Subcutaneous abdominal adipose tissue (tissue), 5 donors: ENCODE results near the gene PLA2G2C.
"Not testable (repeated sequence)": the region's sequence is repeated elsewhere in the genome, so short reads cannot be mapped to it uniquely, and the experiment has no call there.

Experiments used
- H3K27ac ChIP-seq: one replicate; pipeline ENCODE4 v1.7.0; 2013; ENCODE audit warnings: low read depth, mild to moderate bottlenecking, inconsistent platforms, low read length, moderate library complexity
- H3K27me3 ChIP-seq, 5 donors: one replicate each; pipeline ENCODE4 v1.7.0; 2013; ENCODE audit warnings: low read length in 5 of 5, inconsistent platforms in 1 of 5; ENCODE audit not compliant: control insufficient read depth in 5 of 5, insufficient read depth in 4 of 5
- H3K36me3 ChIP-seq, 5 donors: one replicate each; pipeline ENCODE4 v1.7.0; 2013; ENCODE audit warnings: low read length in 5 of 5; ENCODE audit not compliant: control insufficient read depth in 5 of 5, insufficient read depth in 5 of 5
- H3K4me1 ChIP-seq, 5 donors: one replicate each; pipeline ENCODE4 v1.7.0; 2013; ENCODE audit warnings: low read length in 5 of 5, mild to moderate bottlenecking in 3 of 5, moderate library complexity in 1 of 5; ENCODE audit not compliant: control insufficient read depth in 5 of 5, insufficient read depth in 5 of 5
- H3K4me3 ChIP-seq, 5 donors: one replicate each; pipeline ENCODE4 v1.7.0; 2013; ENCODE audit warnings: low read length in 5 of 5, low read depth in 1 of 5
- H3K9ac ChIP-seq, 5 donors: one replicate each; pipeline ENCODE4 v1.7.0; 2013; ENCODE audit warnings: low read length in 5 of 5, mild to moderate bottlenecking in 4 of 5, moderate library complexity in 3 of 5
- H3K9me3 ChIP-seq, 5 donors: one replicate each; pipeline ENCODE4 v1.7.0; 2013; ENCODE audit warnings: low read length in 5 of 5; ENCODE audit not compliant: control insufficient read depth in 5 of 5
- donor health status: healthy.
- donor health status: healthy.
- donor health status: healthy.
- donor health status: healthy.
- donor health status: healthy.

The PLA2G2C gene, protein sequence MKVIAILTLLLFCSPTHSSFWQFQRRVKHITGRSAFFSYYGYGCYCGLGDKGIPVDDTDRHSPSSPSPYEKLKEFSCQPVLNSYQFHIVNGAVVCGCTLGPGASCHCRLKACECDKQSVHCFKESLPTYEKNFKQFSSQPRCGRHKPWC

DNA sequence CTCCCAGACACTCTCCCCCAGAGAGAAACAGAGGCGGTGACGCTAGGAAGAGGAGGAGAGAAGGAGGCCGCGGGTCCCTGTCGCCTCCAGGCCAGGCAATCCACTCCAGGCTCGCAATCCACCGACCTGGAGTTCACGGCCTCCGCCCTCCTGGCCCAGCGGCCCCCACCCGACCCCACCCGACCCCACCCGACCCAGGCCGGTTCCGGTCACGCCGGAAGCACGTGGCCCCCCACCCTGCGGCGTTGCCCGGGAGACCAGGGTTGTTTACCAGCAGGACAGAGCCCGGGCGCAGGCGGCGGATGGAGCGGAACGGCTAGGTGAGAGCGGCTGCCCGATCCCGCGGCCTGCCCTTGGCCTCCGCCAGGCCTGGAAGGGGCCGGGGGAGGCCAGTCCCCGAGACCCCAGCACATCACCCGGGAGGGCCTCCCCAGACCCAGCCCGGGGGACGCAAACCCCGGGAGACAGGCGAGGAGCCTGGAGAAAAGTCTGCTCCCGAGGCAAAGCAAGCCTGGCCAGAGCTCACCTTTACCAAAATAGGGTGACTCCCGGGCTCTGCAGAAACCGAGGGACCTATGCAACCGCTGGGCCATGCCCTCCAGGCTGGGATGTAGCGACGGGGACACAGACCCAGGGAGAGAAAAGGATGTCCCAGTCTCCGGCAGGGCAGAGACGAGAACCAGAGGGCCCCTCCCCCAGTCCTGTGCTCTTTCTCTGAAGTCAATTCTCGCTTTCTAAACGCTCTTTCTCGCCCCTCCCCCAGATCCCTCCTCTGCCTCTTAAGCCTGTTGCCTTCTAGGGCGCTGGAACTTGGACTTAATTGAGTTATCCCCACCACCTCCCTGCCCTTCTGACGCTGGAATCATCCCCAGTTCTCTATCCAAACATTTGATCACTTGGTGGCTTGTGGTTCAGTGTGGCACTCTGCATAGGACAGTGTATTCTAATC, at the start of gene PLA2G2C, which contains the start of gene UBXN10:
TSS of gene PLA2G2C (minus strand) at position 685 of the 949 bp plus-strand sequence. CDS start 9,155 bp downstream, outside the sequence.
TSS of gene UBXN10 (plus strand) at position 263 of the 949 bp plus-strand sequence. CDS start 4,466 bp downstream, outside the sequence.
- Histone ChIP-seq H3K9ac (peak within 1 kb of the TSS in 1 of 5 donors; percentile 15), H3K27ac (no peak within 1 kb of the TSS), H3K9me3 (no peaks in the 10 kb centered on the region), H3K36me3 (no peaks in the 10 kb centered on the region), H3K27me3 (peaks cover 12 to 51% (median 27%) of the 10 kb centered on the region in 5 donors), H3K4me1 (peaks cover 1 to 19% (median 12%) of the 10 kb centered on the region in 5 donors), H3K4me3 (peak within 1 kb of the TSS; percentile 32 to 43 (median 39))

DNA sequence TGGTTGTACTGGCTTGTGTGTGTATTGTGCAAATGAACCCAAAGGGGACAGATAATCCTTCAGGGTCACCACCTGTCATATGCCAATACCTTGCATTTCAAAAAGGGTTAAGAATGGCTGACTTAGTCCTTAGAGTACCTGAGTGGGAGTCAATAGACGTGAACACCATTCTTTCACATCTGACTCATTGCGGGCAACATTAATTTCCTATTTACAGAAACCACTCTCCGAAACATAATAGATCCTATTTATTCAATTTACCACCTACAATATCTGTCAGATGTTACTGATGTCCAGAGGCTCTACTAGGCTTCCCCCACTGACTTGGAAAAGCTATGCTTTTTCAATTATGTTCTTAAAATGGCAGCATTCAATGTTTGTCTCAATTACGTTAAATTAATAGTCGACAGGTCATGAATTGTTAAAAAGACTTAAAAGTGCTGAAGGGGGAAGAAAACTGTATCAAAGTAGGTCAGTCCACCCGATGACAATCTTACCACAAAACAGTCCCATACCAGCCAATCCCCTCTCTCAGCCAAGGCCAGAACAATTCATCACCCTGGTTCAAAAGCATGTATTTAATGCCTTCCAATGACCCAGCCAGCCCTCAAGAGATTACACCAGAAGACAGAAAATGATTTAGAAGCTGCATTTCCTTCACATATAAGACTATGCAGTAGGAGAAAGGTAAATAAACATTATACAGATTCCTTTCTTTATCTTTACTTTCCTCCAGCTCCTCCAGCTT, 48.6 kb upstream of the PLA2G2C start:
- Histone ChIP-seq H3K9ac (no peak overlapping the region), H3K4me3 (no peak overlapping the region), H3K27me3 (peaks cover 0 to 9% (median 0%) of the 10 kb centered on the region in 5 donors), H3K36me3 (no peaks in the 10 kb centered on the region), H3K9me3 (no peaks in the 10 kb centered on the region), H3K4me1 (peaks cover 0 to 5% (median 0%) of the 10 kb centered on the region in 5 donors), H3K27ac (no peak overlapping the region)

DNA sequence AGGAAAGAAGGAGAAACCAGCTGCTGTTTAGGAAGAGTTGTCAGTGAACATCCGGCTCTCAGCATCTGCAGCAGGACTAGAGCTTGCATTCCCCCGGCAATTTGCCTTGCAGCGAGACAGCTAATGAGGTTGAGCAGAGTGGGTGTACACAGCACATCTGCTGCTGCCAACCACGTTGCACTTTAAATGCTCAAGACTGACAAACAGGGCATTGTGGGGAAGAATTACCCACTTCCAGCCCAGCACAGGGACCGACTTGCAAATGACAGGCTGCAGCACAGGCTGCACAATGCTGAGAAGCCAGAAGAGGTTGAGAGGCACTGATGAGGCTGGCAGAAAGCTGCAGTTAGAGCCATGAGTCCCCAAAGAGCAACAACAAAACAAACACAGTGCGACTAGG, 47.5 kb upstream of the PLA2G2C start:
- peaks cover 0 to 12% (median 1%) of the 10 kb centered on the region in 5 donors for H3K27me3 ChIP-seq
- no peaks in the 10 kb centered on the region for H3K9me3 ChIP-seq
- no peaks in the 10 kb centered on the region for H3K36me3 ChIP-seq
- no peak overlapping the region for H3K9ac ChIP-seq
- no peak overlapping the region for H3K27ac ChIP-seq
- H3K4me1 ChIP-seq = peaks cover 0 to 5% (median 0%) of the 10 kb centered on the region in 5 donors
- H3K4me3 ChIP-seq = no peak overlapping the region

DNA sequence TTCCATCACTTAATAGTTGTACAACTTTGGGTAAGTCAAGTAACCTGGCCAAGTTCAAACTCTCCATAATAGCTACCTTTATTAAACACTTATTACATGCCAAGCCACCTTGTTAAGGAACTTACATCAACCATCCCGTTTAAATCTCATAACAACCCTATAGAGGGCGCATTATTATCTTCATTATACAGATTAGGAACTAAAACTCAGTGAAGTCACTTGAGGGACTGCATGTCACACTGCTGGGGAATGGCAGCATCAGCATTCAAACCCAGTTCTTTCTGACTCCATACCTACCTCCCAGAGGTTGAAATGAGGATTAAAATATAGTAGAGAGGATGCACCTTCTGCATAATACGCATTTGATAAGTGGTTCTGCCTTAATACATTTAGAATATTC, 47.1 kb upstream of the PLA2G2C start:
- Histone ChIP-seq H3K4me1 (peaks cover 0 to 5% (median 0%) of the 10 kb centered on the region in 5 donors), H3K9ac (no peak overlapping the region), H3K27ac (no peak overlapping the region), H3K9me3 (no peaks in the 10 kb centered on the region), H3K27me3 (peaks cover 0 to 15% (median 3%) of the 10 kb centered on the region in 5 donors), H3K36me3 (no peaks in the 10 kb centered on the region), H3K4me3 (no peak overlapping the region)

DNA sequence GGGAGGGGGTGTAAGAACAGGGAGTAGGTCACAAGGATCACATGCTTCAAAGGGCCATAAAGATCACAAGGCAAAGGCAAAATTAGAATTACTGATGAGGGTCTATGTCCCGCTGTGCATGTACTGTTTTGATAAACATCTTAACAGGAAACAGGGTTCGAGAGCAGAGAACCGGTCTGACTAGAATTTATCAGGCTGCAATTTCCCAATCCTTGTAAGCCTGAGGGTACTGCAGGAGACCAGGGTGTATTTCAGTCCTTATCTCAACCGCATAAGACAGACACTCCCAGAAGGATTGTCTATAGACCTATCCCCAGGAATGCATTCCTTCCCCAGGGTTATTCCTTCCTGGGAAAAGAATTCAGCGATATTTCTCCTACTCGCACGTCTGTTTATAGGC, 46.2 kb upstream of the PLA2G2C start:
- not testable (repeated sequence) for H3K9ac ChIP-seq, H3K27ac ChIP-seq, H3K36me3 ChIP-seq, H3K9me3 ChIP-seq, H3K4me1 ChIP-seq, H3K4me3 ChIP-seq
- peaks cover 0 to 20% (median 3%) of the 10 kb centered on the region in 5 donors for H3K27me3 ChIP-seq

DNA sequence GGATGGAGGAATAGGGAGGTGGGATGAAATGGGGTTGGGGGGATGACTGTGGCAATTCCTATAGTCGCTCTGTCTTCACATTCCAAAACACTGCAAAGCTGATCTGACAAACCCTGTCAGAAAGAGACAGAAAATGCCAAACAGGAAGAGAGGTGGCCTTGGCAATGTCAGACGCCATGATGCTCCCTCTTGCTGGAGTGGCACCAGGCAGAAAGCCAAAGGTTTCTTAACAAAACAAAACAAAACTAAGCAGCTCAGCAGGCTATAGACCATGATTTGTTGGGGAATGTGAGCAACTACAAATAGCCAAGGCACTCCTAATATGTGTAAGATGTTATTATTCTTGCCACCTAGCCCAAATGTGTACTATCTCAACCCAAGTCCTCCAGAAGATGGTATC, 42.9 kb upstream of the PLA2G2C start:
- Histone ChIP-seq H3K4me1 (peaks cover 0 to 5% (median 0%) of the 10 kb centered on the region in 5 donors), H3K27ac (no peak overlapping the region), H3K36me3 (no peaks in the 10 kb centered on the region)

DNA sequence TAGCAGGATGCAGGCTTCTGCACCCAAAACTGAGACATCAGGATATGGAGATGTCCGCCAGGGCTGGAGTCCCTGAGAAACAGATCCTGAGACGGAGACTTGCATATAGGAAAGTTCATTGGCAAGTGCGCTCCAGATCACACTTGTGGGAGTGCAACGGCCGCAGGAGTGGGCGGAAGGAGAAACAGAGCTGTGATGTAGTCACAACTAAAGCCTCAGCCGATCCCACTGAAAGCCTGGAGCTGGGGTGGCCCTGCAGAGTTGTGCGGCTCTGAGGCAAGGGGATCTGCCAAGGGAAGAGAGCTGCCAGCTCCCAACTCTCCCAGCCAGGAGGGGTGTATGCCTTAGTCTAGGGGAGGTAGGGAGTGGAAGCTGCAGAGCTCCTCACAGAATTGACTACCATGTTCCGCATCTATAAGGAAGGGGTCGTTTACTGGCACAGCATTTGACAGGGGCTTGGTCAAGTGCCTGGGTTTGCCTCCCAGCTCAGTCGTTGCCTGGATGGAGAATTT, 42.1 kb upstream of the PLA2G2C start:
- H3K27ac ChIP-seq = no peak overlapping the region
- no peak overlapping the region for H3K4me3 ChIP-seq
- peaks cover 0 to 19% (median 3%) of the 10 kb centered on the region in 5 donors for H3K27me3 ChIP-seq
- H3K9me3 ChIP-seq = no peaks in the 10 kb centered on the region
- no peak overlapping the region for H3K9ac ChIP-seq
- no peaks in the 10 kb centered on the region for H3K36me3 ChIP-seq
- no peaks in the 10 kb centered on the region for H3K4me1 ChIP-seq

More for the DNA sequence above, 42.9 kb upstream of the PLA2G2C start:
- peaks cover 0 to 20% (median 3%) of the 10 kb centered on the region in 5 donors for H3K27me3 ChIP-seq
- no peak overlapping the region for H3K9ac ChIP-seq
- H3K4me3 ChIP-seq = no peak overlapping the region
- no peaks in the 10 kb centered on the region for H3K9me3 ChIP-seq

DNA sequence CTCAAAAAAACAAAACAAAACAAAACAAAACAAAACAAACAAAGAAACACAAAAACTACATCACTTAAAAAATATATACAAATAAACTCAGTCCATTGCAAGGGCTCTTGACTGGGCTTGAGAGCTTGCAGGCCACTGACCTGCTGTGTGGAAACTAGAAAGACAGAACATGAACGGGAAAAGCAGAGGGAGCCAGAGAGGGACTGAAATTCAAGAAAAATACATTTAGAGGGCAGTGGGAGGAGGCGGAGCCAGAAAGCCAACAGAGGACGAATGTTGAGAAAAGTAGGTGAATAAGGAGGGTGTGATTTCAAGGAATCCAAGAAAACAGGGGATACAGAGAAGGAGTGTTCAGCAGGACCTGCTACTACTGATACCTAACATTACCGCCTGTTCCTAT, 41.4 kb upstream of the PLA2G2C start:
- no peaks in the 10 kb centered on the region for H3K36me3 ChIP-seq
- peaks cover 0 to 19% (median 3%) of the 10 kb centered on the region in 5 donors for H3K27me3 ChIP-seq
- H3K9ac ChIP-seq = no peak overlapping the region
- no peaks in the 10 kb centered on the region for H3K4me1 ChIP-seq
- no peak overlapping the region for H3K27ac ChIP-seq
- no peaks in the 10 kb centered on the region for H3K9me3 ChIP-seq
- H3K4me3 ChIP-seq = no peak overlapping the region

DNA sequence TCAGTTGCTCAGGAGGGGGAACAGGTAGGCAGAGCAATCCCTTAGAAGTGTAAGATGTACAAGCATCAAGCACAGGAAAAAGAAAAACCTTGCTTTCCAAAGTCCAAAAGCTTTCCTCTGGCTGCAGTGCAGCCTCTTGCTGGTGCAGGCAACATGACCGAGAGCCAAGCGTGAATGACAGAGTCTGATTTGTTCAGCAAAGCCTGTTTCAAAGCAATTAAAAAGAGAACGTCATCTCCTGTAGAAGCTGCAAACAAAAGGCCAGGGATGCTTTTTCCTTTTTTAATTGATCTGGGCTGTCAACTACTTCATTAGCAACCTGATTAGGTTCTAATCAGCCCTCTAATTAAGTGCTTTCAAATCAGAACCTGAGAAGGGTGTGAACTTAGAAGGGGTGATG, 38.2 kb upstream of the PLA2G2C start:
- Histone ChIP-seq H3K9ac (no peak overlapping the region), H3K4me1 (peaks cover 0 to 9% (median 0%) of the 10 kb centered on the region in 5 donors), H3K36me3 (no peaks in the 10 kb centered on the region), H3K27me3 (peaks cover 0 to 23% (median 3%) of the 10 kb centered on the region in 5 donors), H3K4me3 (no peak overlapping the region), H3K9me3 (no peaks in the 10 kb centered on the region), H3K27ac (no peak overlapping the region)
